Measurements from ENCODE around the gene DPP6.

GRCh38 chr7:154167051-154167450 lies 114.9 kb downstream of the DPP6 start:
- TF ChIP-seq CTCF (IDR thresholded peaks at IDR 0.05; ENCODE audit: control extremely low read depth in 1 of 3, insufficient read depth in 1 of 3, low read depth in 1 of 3, low read length in 3 of 3) (no peak), EZH2 (IDR thresholded peaks at IDR 0.05; ENCODE audit: low read depth, low read length, severe bottlenecking) (no peak), RAD21 (IDR thresholded peaks at IDR 0.05 in 1 of 2, conservative IDR thresholded peaks at IDR 0.05 in 1 of 2; ENCODE audit: low read depth in 2 of 2, low read length in 2 of 2) (no peak), ASH2L (IDR thresholded peaks at IDR 0.05; ENCODE audit: low read length) (no peak), TAF1 (IDR thresholded peaks at IDR 0.05; ENCODE audit: low read depth, low read length) (no peak), CBX8 (IDR thresholded peaks at IDR 0.05; ENCODE audit: borderline replicate concordance, low read depth, low read length) (no peak), POLR2A (IDR thresholded peaks at IDR 0.05; ENCODE audit: control extremely low read depth in 1 of 2, low read depth in 2 of 2, low read length in 2 of 2) (no peak), EGR1 (IDR thresholded peaks at IDR 0.05; ENCODE audit: borderline replicate concordance, low read depth, low read length) (no peak), YY1 (IDR thresholded peaks at IDR 0.05; ENCODE audit: low read depth, low read length) (no peak), JUN (IDR thresholded peaks at IDR 0.05; ENCODE audit: low read depth, low read length) (no peak)
- TF ChIP-seq, protein P1, sequence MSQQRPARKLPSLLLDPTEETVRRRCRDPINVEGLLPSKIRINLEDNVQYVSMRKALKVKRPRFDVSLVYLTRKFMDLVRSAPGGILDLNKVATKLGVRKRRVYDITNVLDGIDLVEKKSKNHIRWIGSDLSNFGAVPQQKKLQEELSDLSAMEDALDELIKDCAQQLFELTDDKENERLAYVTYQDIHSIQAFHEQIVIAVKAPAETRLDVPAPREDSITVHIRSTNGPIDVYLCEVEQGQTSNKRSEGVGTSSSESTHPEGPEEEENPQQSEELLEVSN (IDR thresholded peaks at IDR 0.05) = no peak
